ENCODE data around the gene PPIB. TPM values are rescaled to one million over a fixed set of nuclear protein-coding genes. Genes with fewer than 3 reads are reported as not detected.
A peak's percentile ranks its signal among the peaks of the same experiment; 100 is the strongest.

Gene PPIB
- total RNA-seq, 1 donor from 2014 or later: 127 TPM

- no peak for DNase-seq (ENCODE audit: missing footprints)
- peak; percentile 38 for ATAC-seq
- intact Hi-C loops (cut with DNase I): loop anchor here (10.0 kb wide), 1 partner anchor 192 kb away; the partner anchor contains the start of gene CSNK1G1
Measured at GRCh38 chr15:64162478-64162868, 349 bp downstream of the PPIB start.

DNA sequence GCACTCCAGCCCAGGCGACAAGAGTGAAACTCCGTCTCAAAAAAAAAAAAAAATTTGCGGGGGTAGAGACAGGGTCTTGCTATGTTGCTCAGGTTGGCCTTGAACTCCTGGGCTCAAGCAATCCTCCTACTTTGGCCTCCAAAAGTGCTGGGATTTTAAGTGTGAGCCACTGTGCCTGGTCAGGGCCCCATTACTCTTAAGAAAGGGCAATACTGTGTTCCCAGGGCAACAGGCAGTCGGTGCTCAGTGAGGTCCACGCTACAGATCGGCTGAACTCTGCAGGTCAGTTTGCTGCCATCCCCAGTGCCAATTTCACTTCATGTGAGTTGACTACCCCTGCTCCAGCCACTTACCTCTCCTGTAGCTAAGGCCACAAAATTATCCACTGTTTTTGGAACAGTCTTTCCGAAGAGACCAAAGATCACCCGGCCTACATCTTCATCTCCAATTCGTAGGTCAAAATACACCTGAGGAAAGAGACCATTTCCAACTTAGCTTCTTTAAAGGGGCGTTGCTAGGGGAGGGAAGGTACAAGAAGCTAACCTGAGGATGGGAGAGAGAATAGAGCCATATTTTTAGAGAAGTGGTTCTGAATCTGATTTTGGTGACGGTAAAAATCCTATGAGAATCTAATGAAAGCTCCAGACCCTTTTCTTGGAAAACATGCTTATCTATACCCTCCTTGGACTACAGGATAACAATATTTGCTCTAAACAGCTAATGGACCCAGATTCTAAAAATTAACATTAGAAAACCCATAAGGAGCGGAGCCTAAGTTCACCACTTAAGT, 939 bp downstream of the PPIB start:
- ATAC-seq (no peak), DNase-seq (ENCODE audit: missing footprints) (no peak)
- intact Hi-C loops (cut with DNase I): loop anchor here (10.0 kb wide), 1 partner anchor 193 kb away; the partner anchor contains the start of gene CSNK1G1

DNA sequence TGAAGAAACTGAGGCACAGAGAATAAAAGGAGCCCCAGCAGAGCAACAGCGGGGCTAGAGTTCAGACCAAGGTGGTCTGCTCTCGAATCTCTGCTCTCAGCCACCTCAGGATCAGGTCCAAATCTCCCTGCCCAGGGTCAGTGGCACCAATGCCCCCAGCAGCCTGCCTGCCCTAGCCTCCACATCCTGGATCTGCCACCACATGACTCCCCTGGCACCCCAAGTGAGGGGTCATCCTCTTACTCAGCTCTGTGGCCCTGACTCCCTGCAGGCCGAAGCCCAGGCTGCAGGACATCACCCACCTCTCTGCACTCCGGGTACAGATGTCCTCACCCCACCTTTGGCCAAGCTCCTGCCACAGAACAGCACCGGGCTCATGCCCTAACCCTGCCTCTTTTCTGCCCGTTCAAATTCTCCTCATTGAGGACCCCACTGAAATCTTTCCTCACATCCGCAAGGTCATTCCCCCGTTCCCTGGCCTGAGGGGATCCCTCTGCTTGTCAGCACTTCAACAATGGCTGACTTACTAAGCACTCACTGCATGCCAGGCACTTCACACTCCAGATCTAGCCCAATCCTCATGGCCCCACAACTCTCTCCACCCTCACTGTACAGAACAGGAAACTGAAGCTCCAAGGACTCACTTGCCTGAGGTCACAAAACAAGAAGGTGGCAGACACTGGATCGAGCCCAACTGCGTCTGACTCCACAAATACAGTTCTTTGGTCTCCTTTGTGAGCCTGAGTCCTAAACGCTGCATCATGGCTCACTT, 4.3 kb downstream of the PPIB start:
- intact Hi-C loops (cut with DNase I): loop anchor here (10.0 kb wide), 1 partner anchor 404 kb away; no protein-coding TSS in a partner anchor
- DNase-seq (ENCODE audit: missing footprints) (no peak), ATAC-seq (no peak)

DNA sequence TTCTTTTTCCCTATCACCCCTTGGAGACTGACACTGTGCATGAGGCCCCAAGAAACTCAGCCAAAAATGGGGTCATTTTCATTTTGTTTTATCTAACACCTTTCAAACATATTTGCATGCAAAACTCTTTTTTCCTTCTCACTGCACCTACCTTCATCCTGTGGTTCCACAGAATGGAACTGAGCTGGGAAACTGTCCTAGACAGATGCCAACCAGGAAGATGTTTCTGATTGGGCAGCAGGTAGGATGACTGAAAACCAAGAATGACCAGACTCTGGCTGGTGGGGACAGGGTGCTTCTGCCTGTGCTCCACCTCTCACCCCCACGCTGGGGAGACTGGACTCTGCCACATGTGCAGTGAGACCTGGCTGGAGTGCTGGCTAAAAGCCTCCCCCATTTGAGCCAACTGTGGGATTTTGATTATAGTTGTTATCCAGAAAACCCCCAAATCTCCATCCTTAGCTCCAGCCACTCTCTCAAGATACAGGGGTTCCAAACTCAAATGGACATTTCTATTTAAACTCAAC, 5.2 kb downstream of the PPIB start:
- no peak for DNase-seq (ENCODE audit: missing footprints)

GRCh38 chr15:64156652-64157331, 6.0 kb downstream of the PPIB start:
- no peak for ATAC-seq
- intact Hi-C loops (cut with DNase I): loop anchor here (10.0 kb wide), 1 partner anchor 402 kb away; no protein-coding TSS in a partner anchor
- DNase-seq (ENCODE audit: missing footprints): no peak

More for the DNA sequence above, 5.2 kb downstream of the PPIB start:
- ATAC-seq: no peak
- intact Hi-C loops (cut with DNase I): loop anchor here (10.0 kb wide), 1 partner anchor 403 kb away; no protein-coding TSS in a partner anchor

GRCh38 chr15:64155802-64156651, 6.8 kb downstream of the PPIB start:
- no peak for ATAC-seq
- intact Hi-C loops (cut with DNase I): loop anchor here (10.0 kb wide), 1 partner anchor 401 kb away; no protein-coding TSS in a partner anchor
- no peak for DNase-seq (ENCODE audit: missing footprints)

DNA sequence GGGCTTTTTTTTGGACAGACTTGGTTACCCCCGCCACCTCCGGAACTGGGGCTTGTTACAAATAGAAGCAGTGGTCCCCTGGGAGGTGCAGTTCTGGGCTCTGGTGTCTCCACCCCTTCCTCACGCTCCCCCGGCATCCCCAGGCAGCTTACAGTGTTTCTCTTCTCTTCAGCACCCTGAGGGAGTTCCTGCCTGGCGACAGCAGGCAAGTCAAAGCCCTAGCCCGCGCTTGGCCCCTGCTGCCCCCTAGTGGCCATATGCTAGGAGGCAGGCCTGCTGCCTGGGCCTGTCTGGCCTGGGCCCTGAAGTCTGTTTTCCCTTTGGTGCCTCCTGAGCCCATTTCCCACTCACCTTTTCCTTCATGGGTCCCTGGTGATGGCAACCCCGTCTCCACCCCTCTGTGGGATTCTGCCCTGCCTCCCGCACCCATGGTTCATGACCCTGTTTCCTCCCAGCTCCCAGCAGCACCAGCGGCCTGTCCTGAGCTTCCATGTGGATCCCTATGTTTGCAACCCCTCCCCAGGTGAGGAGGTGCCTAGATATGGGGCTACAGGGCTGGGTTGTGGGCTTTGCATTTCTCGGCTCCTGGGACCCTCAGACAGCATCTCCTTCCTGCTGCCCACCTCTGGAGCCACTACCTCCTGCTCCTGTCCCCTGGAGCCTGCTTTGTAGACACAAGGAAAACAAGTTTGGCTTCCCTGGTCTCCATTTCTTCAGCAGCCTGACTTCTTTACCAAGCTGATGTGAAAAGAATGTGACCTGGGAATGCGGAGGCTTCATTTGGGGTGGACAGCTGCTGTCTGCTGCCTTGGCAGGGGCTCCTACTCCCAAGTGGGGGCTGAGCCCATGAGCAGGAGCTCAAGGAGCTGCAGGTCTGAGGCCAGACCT, 9.1 kb downstream of the PPIB start:
- peak; percentile 84 for ATAC-seq
- peak; percentile 95 for DNase-seq (ENCODE audit: missing footprints)
- intact Hi-C loops (cut with DNase I): loop anchor here (5.0 to 10.0 kb wide), 3 partner anchors 41 to 399 kb away; partner anchors contain the start of gene CIAO2A

DNA sequence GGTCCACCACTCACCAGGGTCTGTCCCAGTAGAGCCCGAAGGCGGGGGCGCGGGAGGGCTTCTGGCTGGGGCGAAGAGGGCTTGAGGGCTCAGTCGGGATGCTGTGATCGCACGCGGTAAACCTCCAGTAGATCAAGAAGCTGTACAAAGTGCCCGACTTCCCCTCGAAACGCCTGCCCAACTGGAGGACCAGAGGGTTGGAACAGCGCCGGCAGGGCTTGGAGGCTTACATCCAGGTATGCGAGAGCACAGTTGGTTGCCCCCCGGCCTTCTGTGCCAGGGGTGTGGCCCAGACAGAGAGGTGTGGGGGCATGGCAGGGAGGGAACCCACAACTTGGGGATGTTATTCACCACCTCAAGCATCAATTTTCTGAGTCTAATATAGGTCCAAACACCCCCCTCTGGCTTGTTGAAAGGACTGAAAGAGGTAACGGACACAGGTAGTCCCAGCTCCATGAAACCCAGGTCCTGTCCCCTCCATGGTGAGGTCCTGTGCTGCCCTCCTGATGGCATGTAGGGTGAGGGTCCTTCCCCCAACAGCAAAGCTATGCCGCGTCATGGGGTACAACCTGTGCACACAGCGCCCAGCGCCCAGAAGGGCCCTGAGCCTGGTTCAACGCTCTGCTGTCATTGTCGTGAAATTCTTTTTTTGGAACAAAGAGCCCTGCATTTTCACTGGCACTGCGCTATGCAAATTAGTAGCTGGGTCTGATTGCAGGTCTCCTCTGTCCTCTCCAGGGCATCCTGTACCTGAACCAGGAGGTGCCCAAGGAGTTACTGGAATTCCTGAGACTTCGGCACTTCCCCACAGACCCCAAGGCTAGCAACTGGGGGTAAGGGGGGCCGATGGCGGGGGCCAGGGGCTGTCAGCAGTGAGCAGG, 10.1 kb downstream of the PPIB start:
- ATAC-seq: no peak
- DNase-seq (ENCODE audit: missing footprints): no peak
- intact Hi-C loops (cut with DNase I): loop anchor here (5.0 to 10.0 kb wide), 3 partner anchors 40 to 398 kb away; partner anchors contain the start of gene CIAO2A

DNA sequence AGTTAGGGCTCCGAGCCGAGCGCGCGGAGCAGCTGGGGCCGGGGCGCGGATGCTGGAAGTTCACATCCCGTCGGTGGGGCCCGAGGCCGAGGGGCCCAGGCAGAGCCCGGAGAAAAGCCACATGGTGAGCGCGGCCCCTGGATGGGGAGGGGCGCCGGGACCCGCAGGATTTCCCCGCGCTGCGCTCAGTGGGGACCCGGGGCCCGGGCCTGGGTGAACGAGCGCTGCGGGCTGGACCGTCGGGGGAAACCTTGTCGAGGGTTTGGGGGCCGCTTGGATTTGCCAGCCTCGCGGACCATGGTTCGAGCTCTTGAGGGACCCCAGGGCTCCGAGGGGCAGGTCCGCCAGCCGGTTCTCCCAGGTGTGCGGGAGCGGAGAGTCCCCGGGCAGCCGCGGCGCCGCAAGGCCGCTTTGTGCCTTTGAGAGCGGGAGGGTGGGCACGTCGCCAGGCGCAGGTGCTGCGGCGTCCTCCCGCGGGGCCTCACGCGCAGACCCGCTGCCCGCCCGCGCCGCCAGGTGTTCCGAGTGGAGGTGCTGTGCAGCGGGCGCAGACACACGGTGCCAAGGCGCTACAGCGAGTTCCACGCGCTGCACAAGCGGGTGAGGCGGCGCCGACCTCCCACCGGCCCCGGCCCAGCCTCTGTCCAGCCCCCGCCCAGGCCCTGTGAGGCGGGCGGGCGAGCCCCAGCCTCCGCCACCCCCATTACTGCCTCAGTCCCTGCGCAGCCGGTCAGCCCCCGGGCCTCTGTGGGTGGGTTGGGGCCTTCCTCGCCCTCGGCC, 10.9 kb downstream of the PPIB start, which contains the start of gene SNX22:
Gene SNX22 (plus strand): TSS at position 5 of the 780 bp plus-strand sequence. CDS start 45 bp downstream, at position 50.
- intact Hi-C loops (cut with DNase I): loop anchor here (5.0 to 10.0 kb wide), 3 partner anchors 40 to 397 kb away; partner anchors contain the start of gene CIAO2A
- no peak for ATAC-seq
- no peak for DNase-seq (ENCODE audit: missing footprints)

- DNase-seq (ENCODE audit: missing footprints): no peak
- ATAC-seq: no peak
- intact Hi-C loops (cut with DNase I): loop anchor here (5.0 to 10.0 kb wide), 3 partner anchors 38 to 395 kb away; partner anchors contain the start of gene CIAO2A
Measured at GRCh38 chr15:64149893-64150578, 12.8 kb downstream of the PPIB start.

DNA sequence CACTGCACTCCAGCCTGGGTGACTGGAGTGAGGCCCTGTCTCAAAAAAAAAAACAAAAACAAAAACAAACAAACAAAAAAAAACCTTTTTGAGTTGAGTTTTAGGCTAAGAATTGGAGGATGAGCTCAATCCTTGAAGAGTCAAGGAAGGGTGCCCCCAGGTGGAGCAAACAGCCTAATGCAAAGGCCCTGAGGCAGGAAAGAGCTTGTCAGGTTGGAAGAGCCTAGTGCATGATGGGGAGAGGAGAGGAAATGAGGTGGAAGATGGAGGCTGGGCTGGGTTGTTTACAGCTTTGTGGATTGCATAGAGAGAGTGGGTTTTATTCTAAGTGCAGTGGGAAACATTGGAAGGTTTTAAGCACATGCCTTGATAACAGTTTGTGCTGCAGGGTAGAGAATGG, 13.4 kb downstream of the PPIB start:
- intact Hi-C loops (cut with DNase I): no loop called here
- ATAC-seq (no peak), DNase-seq (ENCODE audit: missing footprints) (no peak)

GRCh38 chr15:64148581-64148980, 14.2 kb downstream of the PPIB start:
- ATAC-seq (no peak), DNase-seq (ENCODE audit: missing footprints) (no peak)
- intact Hi-C loops (cut with DNase I): no loop called here

GRCh38 chr15:64148168-64148567, 14.7 kb downstream of the PPIB start:
- intact Hi-C loops (cut with DNase I): no loop called here
- DNase-seq (ENCODE audit: missing footprints) (no peak), ATAC-seq (no peak)

DNA sequence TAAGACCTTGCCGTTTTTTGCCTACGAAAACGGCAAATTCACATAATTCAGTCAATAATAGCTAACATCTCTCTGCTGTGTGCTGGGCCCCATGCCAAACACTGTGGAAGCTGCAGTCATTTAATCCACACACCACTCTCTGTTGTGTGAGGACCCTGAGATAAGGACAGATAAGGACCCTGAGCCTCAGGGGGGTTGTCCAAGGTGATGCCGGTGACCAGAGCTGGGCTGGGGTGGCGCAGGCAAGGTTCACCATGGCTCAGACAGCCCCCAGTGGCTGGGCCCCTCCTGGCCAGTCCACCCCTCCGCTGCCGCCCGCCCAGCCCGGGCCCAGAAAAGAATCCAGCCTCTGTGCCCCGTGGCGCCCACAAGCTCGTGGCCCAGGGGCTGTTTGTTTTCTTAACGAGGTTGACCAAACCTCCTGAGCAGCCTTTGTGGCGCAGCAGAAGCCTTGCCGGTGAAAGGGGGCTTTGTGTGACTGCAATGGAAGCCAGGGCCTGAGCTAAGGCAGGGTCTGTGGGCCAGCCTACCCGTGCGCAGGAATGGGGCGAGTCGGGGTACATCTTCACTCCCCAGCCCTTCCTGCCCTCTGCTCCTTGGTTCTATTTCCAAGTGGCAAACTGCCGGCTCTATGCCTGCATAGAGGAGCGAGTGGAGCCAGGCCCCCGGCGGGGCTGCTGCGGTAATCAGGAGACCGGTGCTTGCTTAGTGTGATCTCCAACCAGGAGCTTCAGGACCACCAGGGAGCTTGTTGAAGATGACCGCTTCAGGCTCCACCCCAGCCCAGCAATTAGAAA, 15.7 kb downstream of the PPIB start:
- no peak for ATAC-seq
- intact Hi-C loops (cut with DNase I): no loop called here
- no peak for DNase-seq (ENCODE audit: missing footprints)
